BLaER1 (cell line): ENCODE measurements around the gene BTN1A1.

ENCODE experiments used
- H3K27ac ChIP-seq: shearing (Covaris generic); formaldehyde crosslinking; 2 replicates; pipeline ENCODE4 v1.8.1; 2022
- H3K27me3 ChIP-seq: shearing (Covaris generic); formaldehyde crosslinking; 2 replicates; pipeline ENCODE4 v1.8.1; 2022
- H3K36me3 ChIP-seq: shearing (Covaris generic); formaldehyde crosslinking; 2 replicates; pipeline ENCODE4 v1.8.1; 2022
- H3K4me1 ChIP-seq: shearing (Covaris generic); formaldehyde crosslinking; 2 replicates; pipeline ENCODE4 v1.8.1; 2022
- H3K4me2 ChIP-seq: shearing (Covaris generic); formaldehyde crosslinking; 2 replicates; pipeline ENCODE4 v1.8.1; 2022
- H3K4me3 ChIP-seq: shearing (Covaris generic); formaldehyde crosslinking; 2 replicates; pipeline ENCODE4 v1.8.1; 2022
- H3K9ac ChIP-seq: shearing (Covaris generic); formaldehyde crosslinking; 2 replicates; pipeline ENCODE4 v1.8.1; 2022
- H3K9me3 ChIP-seq: shearing (Covaris generic); formaldehyde crosslinking; 2 replicates; pipeline ENCODE4 v1.8.1; 2022
- H4K20me1 ChIP-seq: shearing (Covaris generic); formaldehyde crosslinking; 2 replicates; pipeline ENCODE4 v1.8.1; 2022
- Cebpa-rat ChIP-seq: shearing (Covaris generic); IDR thresholded peaks from 2 replicates; pipeline ENCODE4 v1.8.1; 2022

Gene BTN1A1

GRCh38 chr6:26464014-26464413 is 36.1 kb upstream of the BTN1A1 start:
- Histone ChIP-seq H3K9me3 (no peaks in the 10 kb centered on the region), H3K4me2 (no peak overlapping the region), H3K4me3 (no peak overlapping the region), H3K27ac (no peak overlapping the region), H3K4me1 (peaks cover 25% of the 10 kb centered on the region), H3K27me3 (no peaks in the 10 kb centered on the region), H3K9ac (no peak overlapping the region), H3K36me3 (peaks cover 100% of the 10 kb centered on the region), H4K20me1 (peaks cover 31% of the 10 kb centered on the region; the same call in 1 of the 2 replicates)
- TF ChIP-seq Cebpa-rat, result no peak

DNA sequence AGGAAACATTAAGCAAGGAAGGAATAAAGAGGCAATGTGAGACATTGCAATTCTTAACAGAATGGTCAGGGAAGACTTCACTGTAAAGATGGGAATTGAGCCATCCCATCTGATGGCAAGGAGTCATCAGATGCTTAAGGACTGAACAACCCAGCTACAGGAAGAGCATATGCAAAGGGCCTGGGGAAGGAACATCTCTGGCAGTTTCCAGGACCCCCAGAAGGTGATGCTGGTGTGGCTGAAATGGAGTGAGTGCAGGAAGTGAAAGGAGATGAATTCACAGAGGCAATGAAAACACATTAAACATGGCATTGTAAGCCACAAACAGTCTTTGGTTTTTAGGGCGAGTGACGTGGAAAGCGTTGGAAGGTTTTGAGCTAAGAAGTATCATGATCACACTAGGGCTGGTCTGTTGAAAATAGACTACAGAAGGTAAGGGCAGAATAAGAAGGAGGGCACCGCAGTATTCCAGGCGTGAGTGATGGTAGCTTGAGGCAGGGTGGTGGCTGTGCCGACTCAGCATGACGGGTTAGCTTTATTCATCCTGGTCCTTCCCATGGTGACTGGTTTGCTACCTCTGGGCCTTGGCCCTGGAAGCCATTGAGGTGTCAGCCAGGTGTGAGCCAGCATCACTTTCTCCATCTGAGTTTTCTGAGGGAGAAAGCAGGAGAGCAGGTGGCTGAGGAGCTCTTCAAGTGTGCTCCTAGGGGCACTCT is 35.5 kb upstream of the BTN1A1 start:
- Histone ChIP-seq H3K36me3 (peaks cover 97% of the 10 kb centered on the region), H4K20me1 (peaks cover 26% of the 10 kb centered on the region; the same call in 1 of the 2 replicates), H3K9ac (no peak overlapping the region), H3K9me3 (no peaks in the 10 kb centered on the region; the same call in 1 of the 2 replicates), H3K4me2 (no peak overlapping the region), H3K4me1 (peaks cover 20% of the 10 kb centered on the region), H3K4me3 (no peak overlapping the region), H3K27ac (no peak overlapping the region), H3K27me3 (no peaks in the 10 kb centered on the region)
- TF ChIP-seq Cebpa-rat, result no peak

- peaks cover 96% of the 10 kb centered on the region for H3K36me3 ChIP-seq
- peaks cover 14% of the 10 kb centered on the region; the same call in 1 of the 2 replicates for H4K20me1 ChIP-seq
These were observed 34.3 kb upstream of the BTN1A1 start for GRCh38 chr6:26465776-26466175.

GRCh38 chr6:26468829-26469228 is 31.3 kb upstream of the BTN1A1 start:
- H3K4me3 ChIP-seq, result no peak overlapping the region
- H3K27me3 ChIP-seq, result no peaks in the 10 kb centered on the region
- no peak overlapping the region for H3K27ac ChIP-seq
- 0 out of 2 replicates have a peak, but pooled peaks cover 5% of the 10 kb centered on the region for H3K4me1 ChIP-seq
- no peaks in the 10 kb centered on the region for H4K20me1 ChIP-seq
- H3K4me2 ChIP-seq, result no peak overlapping the region
- H3K9me3 ChIP-seq, result peaks cover 30% of the 10 kb centered on the region
- no peak overlapping the region for H3K9ac ChIP-seq
- peaks cover 85% of the 10 kb centered on the region for H3K36me3 ChIP-seq
- TF ChIP-seq Cebpa-rat, result no peak

More at GRCh38 chr6:26465776-26466175, 34.3 kb upstream of the BTN1A1 start:
- peaks cover 8% of the 10 kb centered on the region for H3K4me1 ChIP-seq
- no peak overlapping the region for H3K4me3 ChIP-seq
- H3K4me2 ChIP-seq, result no peak overlapping the region
- no peak overlapping the region for H3K27ac ChIP-seq
- H3K9me3 ChIP-seq, result peaks cover 8% of the 10 kb centered on the region; the same call in 1 of the 2 replicates
- no peaks in the 10 kb centered on the region for H3K27me3 ChIP-seq
- no peak for TF ChIP-seq Cebpa-rat
- H3K9ac ChIP-seq, result no peak overlapping the region

GRCh38 chr6:26470643-26471042 is 29.5 kb upstream of the BTN1A1 start:
- Histone ChIP-seq H3K27ac (no peak overlapping the region), H3K4me3 (no peak overlapping the region), H3K9me3 (peaks cover 30% of the 10 kb centered on the region), H3K36me3 (peaks cover 67% of the 10 kb centered on the region), H4K20me1 (no peaks in the 10 kb centered on the region), H3K4me2 (no peak overlapping the region), H3K27me3 (no peaks in the 10 kb centered on the region), H3K9ac (no peak overlapping the region), H3K4me1 (peaks cover 18% of the 10 kb centered on the region)
- TF ChIP-seq Cebpa-rat, result no peak

GRCh38 chr6:26471970-26472369 is 28.1 kb upstream of the BTN1A1 start:
- TF ChIP-seq Cebpa-rat, result no peak
- Histone ChIP-seq H3K9ac (no peak overlapping the region), H3K4me2 (no peak overlapping the region), H3K9me3 (peaks cover 30% of the 10 kb centered on the region), H3K4me3 (no peak overlapping the region), H3K36me3 (peaks cover 54% of the 10 kb centered on the region), H3K4me1 (peaks cover 22% of the 10 kb centered on the region), H3K27ac (no peak overlapping the region), H3K27me3 (no peaks in the 10 kb centered on the region), H4K20me1 (no peaks in the 10 kb centered on the region)

GRCh38 chr6:26472549-26473290 is 27.4 kb upstream of the BTN1A1 start:
- Histone ChIP-seq H3K9me3 (peaks cover 30% of the 10 kb centered on the region), H3K9ac (no peak overlapping the region), H3K27ac (peak overlapping the region; percentile 90), H3K36me3 (peaks cover 46% of the 10 kb centered on the region), H3K27me3 (no peaks in the 10 kb centered on the region), H3K4me1 (peaks cover 27% of the 10 kb centered on the region), H3K4me3 (peak overlapping the region; percentile 64; the same call in 1 of the 2 replicates), H3K4me2 (peak overlapping the region; percentile 93), H4K20me1 (no peaks in the 10 kb centered on the region)
- TF ChIP-seq Cebpa-rat, result no peak

GRCh38 chr6:26473429-26473757 is 26.7 kb upstream of the BTN1A1 start:
- H3K4me3 ChIP-seq, result peak overlapping the region; percentile 64
- peaks cover 40% of the 10 kb centered on the region for H3K36me3 ChIP-seq
- peak overlapping the region; percentile 93 for H3K4me2 ChIP-seq
- TF ChIP-seq Cebpa-rat, result no peak
- H3K27me3 ChIP-seq, result no peaks in the 10 kb centered on the region
- no peaks in the 10 kb centered on the region for H4K20me1 ChIP-seq
- H3K9ac ChIP-seq, result peak overlapping the region; percentile 78
- peaks cover 27% of the 10 kb centered on the region for H3K4me1 ChIP-seq
- peak overlapping the region; percentile 90 for H3K27ac ChIP-seq
- H3K9me3 ChIP-seq, result peaks cover 30% of the 10 kb centered on the region

DNA sequence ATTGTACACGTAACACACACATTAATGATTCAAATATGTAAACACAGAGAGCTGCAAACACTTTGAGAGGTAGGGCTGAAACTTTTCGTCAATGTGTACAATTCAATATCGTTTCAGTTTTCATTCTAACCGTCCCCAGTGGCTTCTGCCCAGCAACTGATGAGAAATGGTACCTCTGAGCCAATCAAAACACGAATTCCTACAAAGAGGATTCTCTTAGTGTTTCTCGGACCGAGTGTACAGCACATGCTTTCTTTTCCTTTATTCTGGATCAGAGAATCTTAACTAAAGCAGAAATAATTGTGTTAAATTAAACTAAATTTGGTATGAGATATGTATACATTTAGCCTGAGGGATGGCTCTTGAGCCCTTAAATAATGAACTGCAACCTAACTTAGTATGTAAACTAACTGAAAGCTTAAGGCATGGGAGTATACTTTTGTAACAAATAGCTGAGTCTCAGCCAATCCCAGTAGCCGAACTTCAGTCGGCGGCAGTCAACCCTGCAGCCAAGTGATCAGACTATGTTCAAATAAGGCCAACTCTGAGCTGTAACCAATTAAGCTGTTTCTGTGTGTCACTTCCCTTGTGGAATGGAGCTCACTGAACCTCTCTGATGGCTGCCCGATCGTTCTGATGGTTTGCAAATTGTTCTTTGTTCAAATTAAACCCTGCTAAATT is 26.2 kb upstream of the BTN1A1 start:
- Histone ChIP-seq H3K9me3 (peaks cover 30% of the 10 kb centered on the region), H3K9ac (peak overlapping the region; percentile 78), H3K27ac (peak overlapping the region; percentile 90), H3K27me3 (no peaks in the 10 kb centered on the region), H3K4me3 (peak overlapping the region; percentile 64), H3K36me3 (peaks cover 35% of the 10 kb centered on the region), H3K4me2 (peak overlapping the region; percentile 93), H3K4me1 (peaks cover 27% of the 10 kb centered on the region), H4K20me1 (no peaks in the 10 kb centered on the region)
- no peak for TF ChIP-seq Cebpa-rat
